Stimulated activated effector memory CD8-positive, alpha-beta T cell treated with anti-CD3 and anti-CD28 coated beads, Interleukin-12 subunit alpha, Interleukin-12 subunit beta, amount 100 ng/mL, for 72 hours (primary cell): ENCODE measurements around the gene POLR2A.

Experiments used
- ATAC-seq: fragments of 150-1000 bp; cut with Tn5 transposase; 2 replicates; pipeline ENCODE4 v1.10.0; 2021
- DNase-seq, 2 donors: peaks; one replicate each; pipeline ENCODE4 v3.0.0; 2021 to 2022; ENCODE audit warnings: low spot score in 2 of 2
- H3K27ac Mint-ChIP-seq: one replicate; pipeline ENCODE4 v1.8.0; 2022; ENCODE audit warnings: mild to moderate bottlenecking, mixed read lengths
- H3K36me3 Mint-ChIP-seq: one replicate; pipeline ENCODE4 v1.8.0; 2022; ENCODE audit warnings: mild to moderate bottlenecking, mixed read lengths
- H3K4me1 Mint-ChIP-seq: one replicate; pipeline ENCODE4 v1.8.0; 2022; ENCODE audit warnings: mixed read lengths
- H3K4me3 Mint-ChIP-seq: one replicate; pipeline ENCODE4 v1.8.0; 2022; ENCODE audit warnings: mild to moderate bottlenecking, mixed read lengths
- H3K9me3 Mint-ChIP-seq: one replicate; pipeline ENCODE4 v1.8.0; 2022; ENCODE audit warnings: mixed read lengths

POLR2A gene

DNA sequence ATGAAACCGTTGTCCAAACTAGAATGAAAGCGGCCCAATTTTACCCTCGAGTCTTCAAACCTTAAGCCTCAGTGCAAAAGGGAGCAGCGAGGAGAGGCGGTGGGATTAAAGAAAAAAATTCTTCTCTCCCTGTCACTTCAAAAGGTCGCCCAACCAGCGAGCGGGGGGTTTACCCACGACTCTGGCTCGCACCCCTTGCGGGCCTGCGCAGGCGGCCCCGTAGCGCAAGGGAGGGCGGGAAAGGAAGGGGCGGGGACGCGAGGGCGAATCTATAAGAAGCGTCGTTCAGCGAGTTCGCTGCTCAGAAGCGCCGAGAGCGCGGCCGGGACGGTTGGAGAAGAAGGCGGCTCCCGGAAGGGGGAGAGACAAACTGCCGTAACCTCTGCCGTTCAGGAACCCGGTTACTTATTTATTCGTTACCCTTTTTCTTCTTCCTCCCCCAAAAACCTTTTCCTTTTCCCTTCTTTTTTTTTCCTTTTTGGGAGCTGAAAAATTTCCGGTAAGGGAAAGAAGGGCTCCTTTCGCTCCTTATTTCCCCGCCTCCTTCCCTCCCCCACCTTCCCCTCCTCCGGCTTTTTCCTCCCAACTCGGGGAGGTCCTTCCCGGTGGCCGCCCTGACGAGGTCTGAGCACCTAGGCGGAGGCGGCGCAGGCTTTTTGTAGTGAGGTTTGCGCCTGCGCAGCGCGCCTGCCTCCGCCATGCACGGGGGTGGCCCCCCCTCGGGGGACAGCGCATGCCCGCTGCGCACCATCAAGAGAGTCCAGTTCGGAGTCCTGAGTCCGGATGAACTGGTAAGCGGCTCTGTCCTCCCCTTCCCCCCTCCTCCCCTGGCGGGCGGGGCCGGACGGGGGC, at the start of gene POLR2A:
Gene POLR2A, plus strand, starts transcription at position 300 of the 852 bp plus-strand sequence.
- ATAC-seq, result peak; percentile 80
- Mint-ChIP-seq H3K4me3 (peak within 1 kb of the TSS; percentile 100), H3K27ac (peak within 1 kb of the TSS; percentile 100), H3K4me1 (peaks cover 78% of the 10 kb centered on the region), H3K9me3 (no peaks in the 10 kb centered on the region), H3K36me3 (peaks cover 76% of the 10 kb centered on the region)
- DNase-seq, result peak; percentile 99

DNA sequence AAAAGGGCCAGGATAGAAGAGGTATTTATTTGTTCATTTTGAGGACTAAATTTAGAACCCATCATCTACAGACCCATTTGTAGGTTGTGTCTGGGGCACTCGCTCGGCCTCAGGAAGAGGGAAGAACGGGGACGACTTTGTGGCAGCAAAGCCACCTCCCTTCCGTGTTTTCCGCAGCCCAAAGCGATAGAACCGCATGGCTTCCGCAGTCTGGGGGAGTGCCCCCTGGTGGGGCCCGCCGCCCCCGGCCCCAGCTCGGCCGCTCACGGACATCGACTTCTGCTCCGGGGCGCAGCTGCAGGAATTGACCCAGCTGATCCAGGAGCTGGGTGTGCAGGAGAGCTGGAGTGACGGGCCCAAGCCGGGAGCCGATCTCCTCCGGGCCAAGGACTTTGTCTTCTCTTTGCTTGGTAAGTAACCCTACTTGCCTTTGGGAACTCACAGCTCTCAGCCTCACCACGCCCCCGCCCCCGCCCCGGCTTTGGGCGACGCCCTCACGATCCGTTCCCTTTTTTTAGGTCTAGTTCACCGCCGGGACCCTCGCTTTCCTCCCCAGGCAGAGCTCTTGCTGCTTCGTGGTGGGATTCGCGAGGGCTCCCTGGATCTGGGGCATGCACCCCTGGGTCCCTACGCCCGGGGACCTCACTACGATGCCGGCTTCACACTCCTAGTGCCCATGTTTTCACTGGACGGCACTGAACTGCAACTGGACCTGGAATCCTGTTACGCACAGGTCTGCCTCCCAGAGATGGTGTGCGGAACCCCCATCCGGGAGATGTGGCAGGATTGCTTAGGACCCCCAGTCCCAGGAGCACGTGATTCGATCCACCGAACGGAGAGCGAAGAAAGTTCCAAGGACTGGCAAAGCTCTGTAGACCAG, 48.2 kb upstream of the POLR2A start:
- ATAC-seq (peak; percentile 32), DNase-seq (peak; percentile 56 to 86)
- Mint-ChIP-seq H3K9me3 (no peaks in the 10 kb centered on the region), H3K36me3 (peaks cover 42% of the 10 kb centered on the region), H3K4me3 (peak overlapping the region; percentile 90), H3K27ac (peak overlapping the region; percentile 92), H3K4me1 (peaks cover 41% of the 10 kb centered on the region)

DNA sequence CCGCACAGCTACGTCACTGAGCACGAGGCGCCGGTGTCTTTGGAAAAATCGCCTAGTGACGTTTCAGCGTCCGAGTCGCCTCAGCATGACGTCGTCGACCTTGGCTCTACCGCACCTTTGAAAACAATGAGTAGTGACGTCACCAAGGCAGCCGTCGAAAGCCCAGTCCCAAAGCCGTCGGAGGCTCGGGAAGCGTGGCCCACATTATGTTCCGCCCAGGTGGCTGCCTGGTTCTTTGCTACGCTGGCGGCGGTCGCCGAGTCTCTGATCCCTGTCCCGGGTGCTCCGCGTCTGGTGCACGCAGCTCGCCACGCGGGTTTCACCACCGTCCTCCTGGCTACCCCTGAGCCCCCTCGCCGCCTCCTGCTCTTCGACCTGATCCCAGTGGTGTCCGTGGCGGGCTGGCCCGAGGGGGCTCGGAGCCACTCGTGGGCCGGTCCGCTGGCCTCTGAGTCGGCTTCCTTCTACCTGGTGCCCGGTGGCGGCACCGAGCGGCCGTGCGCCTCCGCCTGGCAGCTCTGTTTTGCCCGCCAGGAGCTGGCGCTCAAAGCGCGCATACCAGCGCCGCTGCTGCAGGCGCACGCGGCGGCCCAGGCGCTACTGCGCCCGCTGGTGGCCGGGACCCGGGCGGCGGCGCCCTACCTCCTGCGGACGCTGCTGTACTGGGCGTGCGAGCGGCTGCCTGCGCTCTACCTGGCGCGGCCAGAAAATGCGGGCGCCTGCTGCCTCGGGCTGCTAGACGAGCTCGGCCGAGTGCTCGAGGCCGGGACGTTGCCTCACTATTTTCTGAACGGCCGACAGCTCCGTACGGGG, 47.4 kb upstream of the POLR2A start:
- ATAC-seq (peak; percentile 83), DNase-seq (peak; percentile 78 to 85)
- Mint-ChIP-seq H3K36me3 (peaks cover 42% of the 10 kb centered on the region), H3K27ac (peak overlapping the region; percentile 92), H3K9me3 (no peaks in the 10 kb centered on the region), H3K4me1 (peaks cover 43% of the 10 kb centered on the region), H3K4me3 (peak overlapping the region; percentile 90)

DNA sequence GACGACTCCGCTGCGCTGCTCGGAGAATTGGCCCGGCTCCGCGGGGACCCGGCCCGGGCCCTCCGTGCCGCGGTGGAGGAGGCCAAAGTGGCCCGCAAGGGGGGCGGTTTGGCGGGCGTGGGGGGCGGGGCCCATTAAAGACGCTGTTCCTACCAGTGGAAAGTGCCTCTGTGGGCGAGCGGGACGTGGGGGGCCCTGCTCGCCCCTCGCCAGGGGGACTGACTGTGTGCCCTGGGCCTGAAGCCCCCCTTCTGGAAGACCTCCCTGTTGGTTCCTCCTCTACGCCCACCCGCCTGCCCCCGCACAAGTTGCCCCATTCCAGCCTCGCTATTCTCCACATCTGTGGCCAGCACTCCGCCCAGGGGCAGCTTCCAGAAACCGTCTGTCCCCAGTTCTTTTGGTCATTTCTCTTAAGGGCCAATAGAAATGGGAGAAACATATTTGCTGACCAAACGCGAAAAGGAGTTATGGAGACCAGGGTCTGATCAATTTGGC, 46.8 kb upstream of the POLR2A start:
- DNase-seq (no peak), ATAC-seq (no peak)
- Mint-ChIP-seq H3K36me3 (peaks cover 42% of the 10 kb centered on the region), H3K27ac (no peak overlapping the region), H3K4me3 (peak overlapping the region; percentile 90), H3K4me1 (peaks cover 43% of the 10 kb centered on the region), H3K9me3 (no peaks in the 10 kb centered on the region)

DNA sequence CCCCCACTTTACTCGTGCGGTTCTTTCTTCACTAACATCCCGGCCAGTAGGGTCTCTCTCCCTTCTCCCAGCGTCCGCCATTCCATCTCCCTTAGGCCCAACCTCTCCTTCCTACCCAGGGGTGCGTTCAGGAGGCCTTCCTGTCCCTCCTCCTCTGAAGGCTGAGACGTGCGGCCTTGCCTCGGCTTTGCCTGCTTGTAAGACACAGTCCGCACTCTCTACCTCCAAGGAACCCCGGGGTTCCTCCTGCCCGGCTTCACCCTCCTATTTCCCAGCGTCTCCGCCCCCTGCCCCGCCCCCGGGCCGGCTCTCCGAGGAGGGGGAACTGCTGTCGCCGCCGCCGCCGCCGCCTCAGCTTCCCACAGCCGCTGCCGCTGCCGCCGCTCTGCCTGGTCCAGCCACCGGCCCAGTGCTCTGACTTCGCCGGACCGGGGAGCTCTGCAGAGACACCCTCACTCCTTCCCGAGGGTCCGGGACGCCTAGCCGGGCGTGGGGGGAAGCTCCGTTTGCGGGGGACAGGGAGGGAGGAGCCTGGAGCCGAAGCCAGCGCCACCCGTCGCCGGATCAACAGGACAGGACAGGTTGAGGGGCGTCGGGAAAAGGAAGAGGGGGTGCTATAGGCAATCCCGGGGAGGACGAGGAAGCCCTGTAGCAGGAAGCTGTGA, 46.1 kb upstream of the POLR2A start:
- no peaks in the 10 kb centered on the region for H3K9me3 Mint-ChIP-seq
- H3K4me3 Mint-ChIP-seq, result peak overlapping the region; percentile 90
- H3K27ac Mint-ChIP-seq, result peak overlapping the region; percentile 79
- peak; percentile 22 to 60 for DNase-seq
- peaks cover 43% of the 10 kb centered on the region for H3K4me1 Mint-ChIP-seq
- ATAC-seq, result no peak
- peaks cover 42% of the 10 kb centered on the region for H3K36me3 Mint-ChIP-seq

DNA sequence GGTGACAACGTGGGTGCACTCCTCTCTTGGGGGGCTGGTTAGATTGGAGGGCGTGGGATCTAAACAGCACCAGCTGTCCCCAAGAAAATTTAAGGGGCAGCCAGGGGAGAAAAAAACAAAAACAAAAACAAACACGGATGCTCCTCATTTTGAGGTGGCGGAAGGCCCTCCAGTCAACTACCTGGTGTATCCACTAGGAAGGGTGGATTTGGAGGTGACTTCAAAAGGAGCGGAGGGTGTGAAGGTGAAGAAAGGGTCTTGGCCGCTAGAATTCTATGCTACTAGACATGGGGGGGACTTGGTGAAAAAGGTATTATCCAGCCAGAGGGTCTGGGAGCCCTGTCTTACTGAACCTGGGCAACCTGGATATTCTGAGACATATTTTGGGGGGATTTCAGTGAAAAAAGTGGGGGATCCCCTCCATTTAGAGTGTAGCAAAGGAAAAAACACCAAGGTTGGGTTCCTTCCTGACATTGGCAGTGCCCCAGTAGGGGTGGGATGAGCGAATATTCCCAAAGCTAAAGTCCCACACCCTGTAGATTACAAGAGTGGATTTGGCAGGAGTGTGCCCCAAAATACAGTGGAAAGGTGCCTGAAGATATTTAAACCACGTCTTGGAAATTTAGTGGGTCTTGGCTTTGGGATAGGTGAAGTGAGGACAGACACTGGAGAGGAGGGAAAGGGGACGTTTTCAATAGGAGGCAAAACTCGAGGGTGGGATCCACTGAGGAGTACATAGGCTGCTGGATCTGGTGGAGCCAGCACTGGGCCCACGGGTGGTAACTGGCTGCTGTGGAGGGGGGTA, 45.3 kb upstream of the POLR2A start:
- H3K36me3 Mint-ChIP-seq, result peaks cover 42% of the 10 kb centered on the region

DNA sequence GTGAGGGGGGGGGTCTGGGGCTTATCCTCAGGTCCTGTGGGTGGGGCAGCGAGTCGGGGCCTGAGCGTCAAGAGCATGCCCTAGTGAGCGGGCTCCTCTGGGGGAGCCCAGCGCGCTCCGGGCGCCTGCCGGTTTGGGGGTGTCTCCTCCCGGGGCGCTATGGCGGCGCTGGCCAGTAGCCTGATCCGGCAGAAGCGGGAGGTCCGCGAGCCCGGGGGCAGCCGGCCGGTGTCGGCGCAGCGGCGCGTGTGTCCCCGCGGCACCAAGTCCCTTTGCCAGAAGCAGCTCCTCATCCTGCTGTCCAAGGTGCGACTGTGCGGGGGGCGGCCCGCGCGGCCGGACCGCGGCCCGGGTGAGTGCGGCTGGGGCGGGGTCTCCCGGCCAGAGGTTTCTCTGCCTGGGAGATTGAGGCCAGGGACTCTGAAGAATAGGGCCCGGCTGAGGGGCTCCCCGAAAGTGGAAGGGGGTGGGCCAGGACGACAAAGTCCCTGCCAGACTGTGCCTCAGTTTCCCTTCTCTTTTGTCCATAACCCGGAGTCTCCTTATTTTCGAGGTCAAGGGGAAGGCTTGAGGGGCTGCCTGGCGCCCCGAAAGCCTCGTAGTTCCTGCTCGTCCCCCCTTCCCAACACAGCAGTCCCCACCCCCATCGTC, 44.6 kb upstream of the POLR2A start, which contains the start of gene FGF11:
Gene FGF11, plus strand, starts transcription at position 51 of the 651 bp plus-strand sequence. Its CDS starts 109 bp downstream, at position 160.
- H3K27ac Mint-ChIP-seq, result peak within 1 kb of the TSS; percentile 84
- no peaks in the 10 kb centered on the region for H3K9me3 Mint-ChIP-seq
- DNase-seq (no peak), ATAC-seq (no peak)
- H3K4me1 Mint-ChIP-seq, result peaks cover 43% of the 10 kb centered on the region
- H3K36me3 Mint-ChIP-seq, result peaks cover 42% of the 10 kb centered on the region
- H3K4me3 Mint-ChIP-seq, result peak within 1 kb of the TSS; percentile 90

More for the DNA sequence above, 45.3 kb upstream of the POLR2A start:
- Mint-ChIP-seq H3K4me1 (peaks cover 43% of the 10 kb centered on the region), H3K4me3 (peak overlapping the region; percentile 90), H3K27ac (peak overlapping the region; percentile 79), H3K9me3 (no peaks in the 10 kb centered on the region)
- DNase-seq, result no peak
- no peak for ATAC-seq

DNA sequence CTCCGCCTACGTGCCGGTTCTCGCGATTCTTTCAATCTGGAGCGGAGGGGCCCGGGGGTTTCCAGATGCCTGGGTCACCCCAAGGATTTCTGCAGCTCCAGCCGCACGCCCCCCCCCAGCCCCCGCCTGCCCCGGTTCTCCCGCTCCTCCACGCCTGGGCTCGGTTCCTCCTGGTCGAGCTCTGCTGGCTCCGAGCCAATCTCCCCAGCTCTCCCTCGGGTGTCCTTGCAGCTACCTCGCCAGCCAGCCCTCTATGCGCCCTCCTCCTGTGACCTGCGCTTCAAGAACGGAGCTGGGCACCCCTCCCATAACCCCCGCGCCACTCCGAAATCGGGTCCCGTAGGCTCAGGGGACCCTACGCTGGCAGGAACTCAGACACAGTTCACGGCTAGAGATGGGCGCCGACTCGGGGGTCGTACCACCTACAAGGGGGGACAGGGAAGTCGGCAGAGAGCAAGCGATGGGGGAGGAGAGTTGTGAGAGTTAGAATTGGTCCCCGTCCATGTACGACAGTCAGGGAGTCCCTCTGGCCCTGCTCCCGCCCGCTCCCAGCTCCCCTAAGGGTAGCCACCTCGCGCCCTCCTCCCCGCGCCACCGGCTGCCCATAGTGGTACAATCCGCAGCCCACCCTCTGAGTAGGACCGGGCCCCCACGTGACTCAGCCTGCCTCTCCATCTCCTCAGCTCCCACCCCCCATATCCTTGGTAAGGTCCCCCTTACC, 43.9 kb upstream of the POLR2A start:
- peaks cover 38% of the 10 kb centered on the region for H3K36me3 Mint-ChIP-seq
- DNase-seq (peak; percentile 18 to 65), ATAC-seq (no peak)
- peaks cover 47% of the 10 kb centered on the region for H3K4me1 Mint-ChIP-seq
- peak overlapping the region; percentile 84 for H3K27ac Mint-ChIP-seq
- peak overlapping the region; percentile 90 for H3K4me3 Mint-ChIP-seq
- no peaks in the 10 kb centered on the region for H3K9me3 Mint-ChIP-seq

DNA sequence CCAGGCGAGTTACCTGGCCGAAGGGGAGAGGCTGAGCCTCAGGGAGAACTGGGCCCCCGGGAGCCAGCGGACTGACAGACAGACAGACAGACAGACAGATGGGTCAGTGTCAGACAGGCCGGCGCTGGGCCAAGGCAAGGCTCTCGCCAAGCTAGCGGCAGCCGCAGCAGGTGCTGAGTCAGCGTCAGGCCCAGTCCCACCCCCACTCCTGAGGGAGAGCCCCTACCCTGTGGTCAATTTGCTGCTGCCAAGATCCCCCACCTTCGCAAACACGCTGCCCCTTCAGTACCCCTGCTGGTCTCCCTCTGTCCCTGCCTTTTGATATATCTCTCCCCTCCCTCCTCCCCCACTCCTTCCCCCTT, 43.4 kb upstream of the POLR2A start:
- ATAC-seq (no peak), DNase-seq (peak; percentile 15 to 59)
- Mint-ChIP-seq H3K36me3 (peaks cover 35% of the 10 kb centered on the region), H3K4me3 (peak overlapping the region; percentile 90), H3K4me1 (peaks cover 52% of the 10 kb centered on the region), H3K27ac (peak overlapping the region; percentile 84), H3K9me3 (no peaks in the 10 kb centered on the region)

DNA sequence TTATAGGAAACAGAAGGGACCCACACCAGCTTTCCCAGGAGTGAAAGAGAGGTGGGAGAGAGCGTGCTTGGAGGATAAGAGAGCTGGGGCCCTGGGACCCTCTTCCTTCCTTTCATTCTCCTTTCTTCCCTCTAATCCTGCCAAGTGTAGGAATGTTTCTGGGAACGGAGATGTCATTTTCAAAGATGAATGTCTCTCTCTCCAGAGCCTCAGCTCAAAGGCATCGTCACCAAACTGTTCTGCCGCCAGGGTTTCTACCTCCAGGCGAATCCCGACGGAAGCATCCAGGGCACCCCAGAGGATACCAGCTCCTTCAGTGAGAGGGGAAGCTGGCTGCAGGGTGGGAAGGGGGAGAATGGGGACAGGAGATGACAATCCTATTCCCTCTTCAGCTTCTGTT, 42.9 kb upstream of the POLR2A start:
- no peaks in the 10 kb centered on the region for H3K9me3 Mint-ChIP-seq
- H3K36me3 Mint-ChIP-seq, result peaks cover 31% of the 10 kb centered on the region
- no peak for DNase-seq
- H3K4me1 Mint-ChIP-seq, result peaks cover 53% of the 10 kb centered on the region
- ATAC-seq, result no peak
- peak overlapping the region; percentile 90 for H3K4me3 Mint-ChIP-seq
- H3K27ac Mint-ChIP-seq, result no peak overlapping the region

DNA sequence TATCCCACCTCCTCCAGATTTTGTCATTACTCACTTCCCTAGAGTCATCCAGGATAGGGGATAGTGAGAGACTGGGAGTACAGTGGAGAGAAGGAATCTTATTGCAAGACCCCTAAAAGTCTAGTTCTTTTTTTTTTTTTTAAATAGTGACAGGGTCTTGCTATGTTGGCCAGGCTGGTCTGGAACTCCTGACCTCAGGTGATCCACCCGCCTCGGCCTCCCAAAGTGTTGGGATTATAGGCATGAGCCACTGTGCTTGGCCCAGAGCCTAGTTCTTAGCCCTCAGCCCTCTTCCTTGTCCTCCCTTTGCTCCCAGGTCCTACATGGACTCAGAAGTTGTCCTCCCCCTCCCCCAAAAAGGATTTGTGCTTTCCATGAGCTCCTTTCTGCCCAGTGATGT, 42.0 kb upstream of the POLR2A start:
- H3K4me3 Mint-ChIP-seq, result no peak overlapping the region
- H3K4me1 Mint-ChIP-seq, result peaks cover 45% of the 10 kb centered on the region
- DNase-seq (no peak), ATAC-seq (no peak)
- H3K36me3 Mint-ChIP-seq, result peaks cover 22% of the 10 kb centered on the region
- no peaks in the 10 kb centered on the region for H3K9me3 Mint-ChIP-seq
- no peak overlapping the region for H3K27ac Mint-ChIP-seq

DNA sequence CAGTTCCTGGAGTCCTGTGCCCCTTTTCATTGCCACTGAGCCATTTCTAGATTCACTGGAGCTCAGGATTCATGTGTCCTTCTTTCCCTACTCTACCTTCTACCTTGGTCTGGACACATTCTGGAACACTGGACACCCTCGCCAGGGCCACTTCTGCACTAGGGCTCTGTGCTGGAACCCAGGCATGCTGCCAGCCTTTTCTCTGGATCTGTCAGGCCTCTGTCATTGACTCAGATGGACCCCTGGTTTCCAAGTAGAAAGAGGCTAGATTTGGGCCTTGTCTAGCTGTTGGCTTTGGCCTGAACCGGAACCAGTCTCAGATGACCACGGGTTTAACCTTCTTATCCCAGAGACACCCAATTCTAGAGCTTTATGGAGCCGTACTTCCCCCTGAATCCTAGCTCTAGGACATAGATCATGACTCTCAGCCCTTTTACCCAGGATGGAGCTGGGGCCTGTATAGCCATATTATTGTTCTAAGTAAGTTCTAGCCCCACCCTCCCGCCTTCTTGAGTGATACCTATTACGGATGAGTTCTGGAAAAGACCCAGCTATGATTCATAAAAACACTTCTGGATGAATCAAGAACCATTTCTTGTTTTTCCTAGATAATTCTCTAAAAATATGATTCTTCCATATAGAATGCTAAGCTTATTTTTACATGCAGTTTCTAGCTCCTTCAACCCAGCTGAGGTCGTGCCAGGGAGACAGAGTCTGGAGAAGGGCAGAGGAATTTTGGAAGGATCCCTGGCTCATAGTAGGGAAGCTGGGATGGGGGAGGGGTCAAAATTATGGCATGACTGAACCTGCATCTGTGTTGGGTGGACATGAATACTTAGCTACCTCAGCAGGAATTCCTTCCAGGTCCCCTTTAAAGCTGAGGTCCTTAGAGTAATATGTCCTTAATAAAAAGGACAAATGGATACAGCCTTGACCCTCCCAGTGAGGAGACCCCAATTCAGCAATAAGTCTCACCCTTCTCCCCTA, 40.4 kb upstream of the POLR2A start:
- no peak overlapping the region for H3K27ac Mint-ChIP-seq

More for the DNA sequence above, 40.4 kb upstream of the POLR2A start:
- H3K4me1 Mint-ChIP-seq, result peaks cover 32% of the 10 kb centered on the region
- H3K4me3 Mint-ChIP-seq, result no peak overlapping the region
- no peaks in the 10 kb centered on the region for H3K9me3 Mint-ChIP-seq
- ATAC-seq, result no peak
- H3K36me3 Mint-ChIP-seq, result peaks cover 7% of the 10 kb centered on the region
- no peak for DNase-seq
